ENCODE measurements around the gene TSPAN11. TPM values are rescaled to one million over a fixed set of nuclear protein-coding genes. Genes with fewer than 3 reads are reported as not detected.

The TSPAN11 gene
- total and polyA plus RNA-seq, 12 donors: 0.30 to 6.2 (median 1.2) TPM

- H3K9me3 ChIP-seq (replicated peaks in 1 of 3): no peaks in the 10 kb centered on the region
- no peak overlapping the region for H3K27ac ChIP-seq
- WGBS, 4 donors: 79 to 91% (median 84%) methylated on average over 1 of the region's 1 CpG
- intact Hi-C loops (cut with DNase I): no loop called here
- H3K4me3 ChIP-seq: no peak overlapping the region
- H3K36me3 ChIP-seq (replicated peaks in 1 of 2): no peaks in the 10 kb centered on the region
- H3K4me1 ChIP-seq (replicated peaks in 1 of 2): no peaks in the 10 kb centered on the region
- no peaks in the 10 kb centered on the region for H3K27me3 ChIP-seq
- no peak for TF ChIP-seq POLR2A (IDR thresholded peaks at IDR 0.05)
- no peak for DNase-seq
Measured at GRCh38 chr12:30900351-30900750, 26.2 kb upstream of the TSPAN11 start.

- Histone ChIP-seq H3K27me3 (no peaks in the 10 kb centered on the region), H3K36me3 (replicated peaks in 1 of 2) (no peaks in the 10 kb centered on the region), H3K9me3 (replicated peaks in 1 of 3) (no peaks in the 10 kb centered on the region), H3K27ac (no peak overlapping the region), H3K4me1 (replicated peaks in 1 of 2) (no peaks in the 10 kb centered on the region), H3K4me3 (no peak overlapping the region)
- intact Hi-C loops (cut with DNase I): no loop called here
- no peak for TF ChIP-seq CTCF (IDR thresholded peaks at IDR 0.05)
- no peak for TF ChIP-seq POLR2A (IDR thresholded peaks at IDR 0.05)
- WGBS, 4 donors: 67 to 84% (median 76%) methylated on average over 3 of the region's 3 CpGs
- DNase-seq: no peak
Measured at GRCh38 chr12:30902001-30902400, 24.5 kb upstream of the TSPAN11 start.

- 50 to 79% (median 65%) methylated on average over 4 of the region's 4 CpGs for WGBS, 4 donors
- no peak overlapping the region for H3K4me3 ChIP-seq
- DNase-seq: no peak
- no peaks in the 10 kb centered on the region for H3K4me1 ChIP-seq (replicated peaks in 1 of 2)
- TF ChIP-seq CTCF (IDR thresholded peaks at IDR 0.05) (no peak), POLR2A (IDR thresholded peaks at IDR 0.05) (no peak)
- no peaks in the 10 kb centered on the region for H3K27me3 ChIP-seq
- no peaks in the 10 kb centered on the region for H3K36me3 ChIP-seq (replicated peaks in 1 of 2)
- no peaks in the 10 kb centered on the region for H3K9me3 ChIP-seq (replicated peaks in 1 of 3)
- H3K27ac ChIP-seq: no peak overlapping the region
- intact Hi-C loops (cut with DNase I): no loop called here
Measured at GRCh38 chr12:30902596-30902995, 24.0 kb upstream of the TSPAN11 start.

- Histone ChIP-seq H3K36me3 (replicated peaks in 1 of 2) (no peaks in the 10 kb centered on the region), H3K27me3 (no peaks in the 10 kb centered on the region), H3K4me3 (no peak overlapping the region), H3K27ac (no peak overlapping the region), H3K9me3 (replicated peaks in 1 of 3) (no peaks in the 10 kb centered on the region), H3K4me1 (replicated peaks in 1 of 2) (no peaks in the 10 kb centered on the region)
- 79 to 93% (median 86%) methylated on average over 6 of the region's 6 CpGs for WGBS, 4 donors
- TF ChIP-seq CTCF (IDR thresholded peaks at IDR 0.05): no peak
- no peak for TF ChIP-seq POLR2A (IDR thresholded peaks at IDR 0.05)
- no peak for DNase-seq
- intact Hi-C loops (cut with DNase I): no loop called here
Measured at GRCh38 chr12:30905463-30906009, 21.0 kb upstream of the TSPAN11 start.

- Histone ChIP-seq H3K9me3 (replicated peaks in 1 of 3) (no peaks in the 10 kb centered on the region), H3K4me3 (no peak overlapping the region), H3K27me3 (no peaks in the 10 kb centered on the region), H3K4me1 (replicated peaks in 1 of 2) (no peaks in the 10 kb centered on the region), H3K27ac (no peak overlapping the region), H3K36me3 (replicated peaks in 1 of 2) (no peaks in the 10 kb centered on the region)
- intact Hi-C loops (cut with DNase I): no loop called here
- WGBS, 4 donors: 83 to 90% (median 85%) methylated on average over 4 of the region's 4 CpGs
- TF ChIP-seq CTCF (IDR thresholded peaks at IDR 0.05) (no peak), POLR2A (IDR thresholded peaks at IDR 0.05) (no peak)
- DNase-seq: no peak
Measured at GRCh38 chr12:30908076-30908721, 18.3 kb upstream of the TSPAN11 start.

Data from adrenal gland (tissue), 12 donors.